ENCODE data around the gene PNMA6F. TPM values are rescaled to one million over a fixed set of nuclear protein-coding genes. Genes with fewer than 3 reads are reported as not detected.

The PNMA6F gene
- not detected for total RNA-seq

DNA sequence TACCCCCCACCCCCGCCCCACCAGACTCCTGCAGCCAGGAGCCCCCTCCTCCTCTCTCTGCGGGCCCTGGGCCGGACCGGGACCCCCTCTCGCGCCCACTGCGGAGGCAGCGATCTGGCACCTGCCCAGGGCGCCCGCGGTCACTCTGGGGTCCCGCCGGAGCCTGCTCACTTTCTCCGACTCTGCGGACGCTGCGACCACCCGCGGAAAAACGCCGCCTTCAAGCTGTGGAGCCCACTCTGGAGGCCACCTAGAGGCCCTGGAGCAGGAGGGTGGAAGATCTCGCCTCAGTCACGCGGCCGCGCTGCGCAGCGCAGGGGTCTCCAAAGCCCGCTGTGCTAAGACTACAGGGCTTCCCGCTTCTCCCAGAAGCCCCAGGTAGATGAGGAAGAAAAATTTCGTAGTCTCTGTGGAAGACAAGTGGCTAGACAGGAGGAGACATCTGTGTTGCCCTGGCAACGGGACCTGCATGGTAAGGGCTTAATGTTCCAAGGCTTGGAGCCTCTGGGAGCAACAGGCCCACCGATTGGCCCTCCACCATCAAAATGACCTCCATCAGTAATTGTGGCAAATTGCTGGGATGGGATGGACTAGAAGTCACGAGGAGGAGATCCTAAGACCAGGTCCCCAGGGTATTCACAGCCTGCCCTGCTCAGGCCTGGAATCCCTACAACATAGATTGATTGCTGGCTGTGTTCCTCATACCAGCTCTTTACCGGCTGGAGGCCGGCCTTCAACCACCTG is at the start of gene PNMA6F:
Gene PNMA6F (minus strand): TSS at position 387 of the 744 bp plus-strand sequence. CDS start 1,093 bp downstream, outside the sequence.
- H3K27me3 ChIP-seq, result peaks cover 0 to 30% of the 10 kb centered on the region in 2 donors
- no peaks in the 10 kb centered on the region for H3K4me1 ChIP-seq
- no peak for DNase-seq (ENCODE audit: low spot score in 2 of 2)
- TF ChIP-seq, protein P1, sequence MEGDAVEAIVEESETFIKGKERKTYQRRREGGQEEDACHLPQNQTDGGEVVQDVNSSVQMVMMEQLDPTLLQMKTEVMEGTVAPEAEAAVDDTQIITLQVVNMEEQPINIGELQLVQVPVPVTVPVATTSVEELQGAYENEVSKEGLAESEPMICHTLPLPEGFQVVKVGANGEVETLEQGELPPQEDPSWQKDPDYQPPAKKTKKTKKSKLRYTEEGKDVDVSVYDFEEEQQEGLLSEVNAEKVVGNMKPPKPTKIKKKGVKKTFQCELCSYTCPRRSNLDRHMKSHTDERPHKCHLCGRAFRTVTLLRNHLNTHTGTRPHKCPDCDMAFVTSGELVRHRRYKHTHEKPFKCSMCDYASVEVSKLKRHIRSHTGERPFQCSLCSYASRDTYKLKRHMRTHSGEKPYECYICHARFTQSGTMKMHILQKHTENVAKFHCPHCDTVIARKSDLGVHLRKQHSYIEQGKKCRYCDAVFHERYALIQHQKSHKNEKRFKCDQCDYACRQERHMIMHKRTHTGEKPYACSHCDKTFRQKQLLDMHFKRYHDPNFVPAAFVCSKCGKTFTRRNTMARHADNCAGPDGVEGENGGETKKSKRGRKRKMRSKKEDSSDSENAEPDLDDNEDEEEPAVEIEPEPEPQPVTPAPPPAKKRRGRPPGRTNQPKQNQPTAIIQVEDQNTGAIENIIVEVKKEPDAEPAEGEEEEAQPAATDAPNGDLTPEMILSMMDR (IDR thresholded peaks at IDR 0.05), result no peak
- intact Hi-C loops (cut with DNase I; ENCODE audit: low total_unique reads), result no loop called here
- H3K36me3 ChIP-seq, result no peaks in the 10 kb centered on the region
- no peak within 1 kb of the TSS for H3K4me3 ChIP-seq
- H3K27ac ChIP-seq, result no peak within 1 kb of the TSS
- H3K9me3 ChIP-seq, result peaks cover 0 to 26% of the 10 kb centered on the region in 2 donors

- DNase-seq (ENCODE audit: low spot score in 2 of 2), result no peak
- TF ChIP-seq POLR2AphosphoS5 (IDR thresholded peaks at IDR 0.05) (no peak), POLR2A (IDR thresholded peaks at IDR 0.05) (no peak)
- TF ChIP-seq, protein P1 (IDR thresholded peaks at IDR 0.05), result no peak
- H3K36me3 ChIP-seq, result no peaks in the 10 kb centered on the region
- H3K27ac ChIP-seq, result no peak overlapping the region
- H3K27me3 ChIP-seq, result peaks cover 0 to 40% of the 10 kb centered on the region in 2 donors
- no peaks in the 10 kb centered on the region for H3K4me1 ChIP-seq
- H3K9me3 ChIP-seq, result peaks cover 3 to 4% of the 10 kb centered on the region in 2 donors
- H3K4me3 ChIP-seq, result no peak overlapping the region
- intact Hi-C loops (cut with DNase I; ENCODE audit: low total_unique reads), result no loop called here
These were observed 49.7 kb upstream of the PNMA6F start for GRCh38 chrX:153371256-153371655.

DNA sequence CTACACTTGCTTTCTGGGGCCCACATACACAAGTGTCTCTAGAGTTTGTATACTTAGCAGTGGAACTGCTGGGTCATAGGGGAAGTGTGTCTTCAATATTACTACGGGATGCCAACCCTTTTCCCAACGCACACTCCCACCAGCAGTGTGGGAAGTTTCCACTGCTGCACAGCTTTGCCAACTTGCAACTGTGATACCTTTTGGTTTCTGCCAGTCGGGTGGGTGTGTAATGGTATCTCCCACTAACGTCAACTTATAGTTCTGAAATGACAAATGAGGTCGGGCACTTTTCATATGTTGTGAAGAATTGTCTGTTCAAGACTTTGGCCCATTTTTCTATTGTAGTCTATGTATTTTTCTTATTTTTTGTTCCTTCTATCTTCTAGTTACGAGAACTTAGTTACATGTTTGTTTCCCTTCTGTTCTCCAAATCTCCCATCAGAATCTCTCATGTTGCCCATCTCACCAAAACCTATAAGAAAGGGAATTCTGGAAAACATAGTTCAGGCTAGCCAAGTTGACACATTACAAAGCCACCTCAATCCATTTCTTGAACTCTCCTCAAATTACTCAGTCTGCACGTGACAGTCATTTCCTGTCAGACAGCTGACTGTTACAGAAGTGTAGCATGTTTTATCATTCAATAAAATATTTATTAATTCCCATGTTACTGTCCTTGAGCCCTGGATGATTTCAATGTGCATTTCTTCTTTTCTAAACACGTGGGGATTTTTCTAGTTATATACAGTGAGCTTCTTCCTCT is 48.9 kb upstream of the PNMA6F start:
- H3K4me1 ChIP-seq, result no peaks in the 10 kb centered on the region
- no peak overlapping the region for H3K4me3 ChIP-seq
- no peak for DNase-seq (ENCODE audit: low spot score in 2 of 2)
- H3K36me3 ChIP-seq, result no peaks in the 10 kb centered on the region
- TF ChIP-seq POLR2AphosphoS5 (IDR thresholded peaks at IDR 0.05) (no peak), POLR2A (IDR thresholded peaks at IDR 0.05) (no peak)
- TF ChIP-seq, protein P1 (IDR thresholded peaks at IDR 0.05), result no peak
- peaks cover 0 to under 1% of the 10 kb centered on the region in 2 donors for H3K9me3 ChIP-seq
- peaks cover 0 to 36% of the 10 kb centered on the region in 2 donors for H3K27me3 ChIP-seq
- no peak overlapping the region for H3K27ac ChIP-seq
- intact Hi-C loops (cut with DNase I; ENCODE audit: low total_unique reads), result no loop called here

- intact Hi-C loops (cut with DNase I; ENCODE audit: low total_unique reads), result no loop called here
- no peak for DNase-seq (ENCODE audit: low spot score in 2 of 2)
- H3K27me3 ChIP-seq, result peaks cover 0 to 31% of the 10 kb centered on the region in 2 donors
These were observed 45.4 kb upstream of the PNMA6F start for GRCh38 chrX:153366878-153367538.

More at GRCh38 chrX:153366878-153367538, 45.4 kb upstream of the PNMA6F start:
- Histone ChIP-seq H3K9me3 (no peaks in the 10 kb centered on the region), H3K27ac (no peak overlapping the region), H3K36me3 (no peaks in the 10 kb centered on the region), H3K4me1 (no peaks in the 10 kb centered on the region), H3K4me3 (no peak overlapping the region)
- TF ChIP-seq, protein P1 (IDR thresholded peaks at IDR 0.05), result no peak
- TF ChIP-seq POLR2AphosphoS5 (IDR thresholded peaks at IDR 0.05) (no peak), POLR2A (IDR thresholded peaks at IDR 0.05) (no peak)

All from breast epithelium (tissue), 4 donors.